H9 (cell line): ENCODE data around the gene FADD. TPM values are rescaled to one million over a fixed set of nuclear protein-coding genes. Genes with fewer than 3 reads are reported as not detected.

Source experiments
- DNase-seq: peaks from one replicate; pipeline ENCODE4 v3.0.0-alpha.2; 2017
- H2AFZ ChIP-seq: one replicate; pipeline ENCODE4 v1.6.1; 2013; ENCODE audit warnings: mild to moderate bottlenecking, low read length, control low read depth, moderate library complexity
- H2AK5ac ChIP-seq: 2 replicates; pipeline ENCODE4 v1.6.1; 2013; ENCODE audit warnings: low read length, control low read depth, mixed read lengths; ENCODE audit not compliant: insufficient read length
- H2BK120ac ChIP-seq: one replicate; pipeline ENCODE4 v1.6.1; 2013; ENCODE audit warnings: low read depth, mild to moderate bottlenecking, low read length, control low read depth, inconsistent platforms; ENCODE audit not compliant: poor library complexity, severe bottlenecking
- H2BK12ac ChIP-seq: 2 replicates; pipeline ENCODE4 v1.6.1; 2013; ENCODE audit warnings: low read length, control low read depth, mixed read lengths, low read depth; ENCODE audit not compliant: insufficient read length
- H2BK15ac ChIP-seq: 2 replicates; pipeline ENCODE4 v1.6.1; 2013; ENCODE audit warnings: low read depth, low read length, control low read depth
- H2BK20ac ChIP-seq: one replicate; pipeline ENCODE4 v1.6.1; 2013; ENCODE audit warnings: low read depth, mild to moderate bottlenecking, low read length, control low read depth, inconsistent platforms; ENCODE audit not compliant: poor library complexity, severe bottlenecking
- H2BK5ac ChIP-seq: 2 replicates; pipeline ENCODE4 v1.6.1; 2013; ENCODE audit warnings: low read length, control low read depth, mixed read lengths; ENCODE audit not compliant: insufficient read length
- H3K14ac ChIP-seq: 2 replicates; pipeline ENCODE4 v1.6.1; 2013; ENCODE audit warnings: low read length, control low read depth; ENCODE audit not compliant: insufficient read depth
- H3K18ac ChIP-seq: 2 replicates; pipeline ENCODE4 v1.6.1; 2013; ENCODE audit warnings: low read depth, mild to moderate bottlenecking, mixed read lengths, low read length, control low read depth; ENCODE audit not compliant: insufficient read length
- H3K23ac ChIP-seq: 2 replicates; pipeline ENCODE4 v1.6.1; 2013; ENCODE audit warnings: low read length, control low read depth, mixed read lengths, low read depth; ENCODE audit not compliant: insufficient read length
- H3K23me2 ChIP-seq: 2 replicates; pipeline ENCODE4 v1.6.1; 2013; ENCODE audit warnings: low read depth, mild to moderate bottlenecking, mixed read lengths, low read length, control low read depth; ENCODE audit not compliant: insufficient read length, poor library complexity, severe bottlenecking
- H3K27ac ChIP-seq: 2 replicates; pipeline ENCODE4 v1.5.1; 2013; ENCODE audit warnings: low read length, control low read depth, mixed read lengths, low read depth; ENCODE audit not compliant: insufficient read length
- H3K27me3 ChIP-seq: 2 replicates; pipeline ENCODE4 v1.6.1; 2013; ENCODE audit warnings: low read length, control low read depth, inconsistent platforms; ENCODE audit not compliant: insufficient read depth
- H3K4ac ChIP-seq: 2 replicates; pipeline ENCODE4 v1.6.1; 2013; ENCODE audit warnings: low read depth, mild to moderate bottlenecking, control low read depth, inconsistent platforms, low read length, moderate library complexity
- H3K4me1 ChIP-seq: 2 replicates; pipeline ENCODE4 v1.6.1; 2013; ENCODE audit warnings: low read length, control low read depth, inconsistent platforms; ENCODE audit not compliant: insufficient read depth
- H3K4me2 ChIP-seq: 2 replicates; pipeline ENCODE4 v1.6.1; 2013; ENCODE audit warnings: low read length, control low read depth, mixed read lengths; ENCODE audit not compliant: insufficient read length, insufficient read depth
- H3K56ac ChIP-seq: 2 replicates; pipeline ENCODE4 v1.6.1; 2013; ENCODE audit warnings: low read depth, mild to moderate bottlenecking, mixed read lengths, low read length, control low read depth; ENCODE audit not compliant: insufficient read length
- H3K79me1 ChIP-seq: 2 replicates; pipeline ENCODE4 v1.6.1; 2013; ENCODE audit warnings: low read depth, mild to moderate bottlenecking, moderate library complexity, low read length, control low read depth, inconsistent platforms; ENCODE audit not compliant: insufficient read depth, poor library complexity, severe bottlenecking
- H3K79me2 ChIP-seq: 2 replicates; pipeline ENCODE4 v1.6.1; 2013; ENCODE audit warnings: low read length, control low read depth, inconsistent platforms; ENCODE audit not compliant: insufficient read depth
- H3K9ac ChIP-seq: 2 replicates; pipeline ENCODE4 v1.6.1; 2013; ENCODE audit warnings: low read length, control low read depth, mixed read lengths; ENCODE audit not compliant: insufficient read length; ENCODE audit errors: extremely low read depth
- H3K9me3 ChIP-seq: one replicate; pipeline ENCODE4 v1.6.1; 2013; ENCODE audit warnings: low read depth, low read length, inconsistent platforms; ENCODE audit not compliant: control insufficient read depth
- H3T11ph ChIP-seq: one replicate; pipeline ENCODE4 v1.6.1; 2013; ENCODE audit warnings: mild to moderate bottlenecking, low read length, control low read depth, inconsistent platforms
- H4K20me1 ChIP-seq: one replicate; pipeline ENCODE4 v1.6.1; 2013; ENCODE audit not compliant: control insufficient read depth, insufficient read length, insufficient read depth
- H4K5ac ChIP-seq: 2 replicates; pipeline ENCODE4 v1.6.1; 2013; ENCODE audit warnings: low read depth, mild to moderate bottlenecking, mixed read lengths, low read length, control low read depth; ENCODE audit not compliant: insufficient read length
- H4K8ac ChIP-seq: replicated peaks from 2 replicates; pipeline ENCODE4 v1.6.1; 2013; ENCODE audit warnings: low read length, control low read depth, mixed read lengths, low read depth; ENCODE audit not compliant: insufficient read length
- H4K91ac ChIP-seq: 2 replicates; pipeline ENCODE4 v1.6.1; 2013; ENCODE audit warnings: low read depth, mild to moderate bottlenecking, moderate library complexity, mixed read lengths, low read length, control low read depth; ENCODE audit not compliant: insufficient read length
- H3K27ac Mint-ChIP-seq, 3 experiments: 2 replicates in 2 of 3; 3 replicates in 1 of 3; pipeline ENCODE4 v1.8.0; 2020 to 2021; ENCODE audit warnings: mixed read lengths in 3 of 3, mild to moderate bottlenecking in 1 of 3, moderate library complexity in 1 of 3
- H3K27me3 Mint-ChIP-seq: 2 replicates; pipeline ENCODE4 v1.8.0; 2021; ENCODE audit warnings: low read depth, mild to moderate bottlenecking, moderate library complexity, mixed read lengths
- H3K36me3 Mint-ChIP-seq, 3 experiments: 2 replicates in 2 of 3; 3 replicates in 1 of 3; pipeline ENCODE4 v1.8.0; 2020 to 2021; ENCODE audit warnings: low read depth in 3 of 3, mixed read lengths in 3 of 3; ENCODE audit not compliant: insufficient read depth in 1 of 3
- H3K4me1 Mint-ChIP-seq, 2 experiments: 2 replicates each; pipeline ENCODE4 v1.8.0; 2020; ENCODE audit warnings: mixed read lengths in 2 of 2
- H3K4me3 Mint-ChIP-seq, 2 experiments: 2 replicates in 1 of 2; 3 replicates in 1 of 2; pipeline ENCODE4 v1.8.0; 2020 to 2021; ENCODE audit warnings: mild to moderate bottlenecking in 2 of 2, mixed read lengths in 2 of 2, moderate library complexity in 1 of 2
- H3K9me3 Mint-ChIP-seq, 2 experiments: 2 replicates in 1 of 2; 3 replicates in 1 of 2; pipeline ENCODE4 v1.8.0; 2020; ENCODE audit warnings: mild to moderate bottlenecking in 2 of 2, mixed read lengths in 2 of 2, moderate library complexity in 1 of 2
- CTCF ChIP-seq: fragments of 200-600 bp; sonication (generic); conservative IDR thresholded peaks from 3 replicates; pipeline ENCODE4 v1.8.0; 2021; ENCODE audit warnings: antibody characterized with exemption, mild to moderate bottlenecking
- WGBS: extraction: QIAGEN DNeasy Blood & Tissue Kit; methylation state at CpG from one replicate; pipeline ENCODE4 v1.1.7; 2013; ENCODE audit warnings: missing lambda C conversion rate, low lambda C conversion rate, mixed read lengths; ENCODE audit not compliant: insufficient read length; ENCODE audit errors: extremely low coverage; 5-methylcytosine and 5-hydroxymethylcytosine counted together
- total RNA-seq: library from RNA; stranded (reverse); gene quantifications from 2 replicates; pipeline ENCODE4 v1.2.1, GENCODE V29; 2021

The FADD gene
- total RNA-seq, 1 experiment from 2014 or later = 51.1 TPM

- peaks cover 3% of the 10 kb centered on the region for H4K20me1 ChIP-seq
- H3K9me3 Mint-ChIP-seq = no peaks in the 10 kb centered on the region
- H3K14ac ChIP-seq = no peak overlapping the region
- H4K91ac ChIP-seq = no peak overlapping the region
- H3K27me3 ChIP-seq = no peaks in the 10 kb centered on the region
- H4K8ac ChIP-seq = no peak overlapping the region
- H2BK5ac ChIP-seq = no peak overlapping the region
- no peak overlapping the region for H3K4me3 Mint-ChIP-seq
- no peak overlapping the region for H3K18ac ChIP-seq
- H3K9ac ChIP-seq = no peak overlapping the region
- H3K36me3 Mint-ChIP-seq = peaks cover 27 to 53% (median 47%) of the 10 kb centered on the region in 3 experiments
- H3K27me3 Mint-ChIP-seq = no peaks in the 10 kb centered on the region
- peaks cover 9% of the 10 kb centered on the region for H3K79me1 ChIP-seq
- no peak overlapping the region for H3K56ac ChIP-seq
- H2AK5ac ChIP-seq = no peak overlapping the region
- no peak overlapping the region for H3K4ac ChIP-seq
- H4K5ac ChIP-seq = no peak overlapping the region
- no CpG with 5 or more reads among the region's 6 CpGs for WGBS
- H3K23me2 ChIP-seq = peaks cover 14% of the 10 kb centered on the region
- no peak overlapping the region for H3K23ac ChIP-seq
- H3T11ph ChIP-seq = no peak overlapping the region
- peaks cover 37 to 42% of the 10 kb centered on the region in 2 experiments for H3K4me1 Mint-ChIP-seq
- no peak overlapping the region for H2BK20ac ChIP-seq
- H3K27ac Mint-ChIP-seq = no peak overlapping the region
- H3K9me3 ChIP-seq = no peaks in the 10 kb centered on the region
- H2BK12ac ChIP-seq = no peak overlapping the region
- TF ChIP-seq CTCF = no peak
- DNase-seq = no peak
- H3K27ac ChIP-seq = no peak overlapping the region
- no peak overlapping the region for H2AFZ ChIP-seq
- H3K4me2 ChIP-seq = no peak overlapping the region
- peaks cover 3% of the 10 kb centered on the region; the same call in 1 of the 2 replicates for H3K4me1 ChIP-seq
- no peak overlapping the region for H2BK120ac ChIP-seq
- peaks cover 17% of the 10 kb centered on the region for H3K79me2 ChIP-seq
- no peak overlapping the region for H2BK15ac ChIP-seq
Measured at GRCh38 chr11:70206982-70207376, 3.9 kb downstream of the FADD start.
